ENCODE results near the gene SEMA5A. TPM values are rescaled to one million over a fixed set of nuclear protein-coding genes. Genes with fewer than 3 reads are reported as not detected.

SEMA5A gene
- total and polyA plus RNA-seq, 2 of the 8 experiments (the other 6 are each of a cell fraction or from before 2014, with no cell fraction given): 5.3 to 8.9 TPM

- CTCF ChIA-PET (ENCODE audit: partially characterized antibody): interaction anchor here (0.6 to 1.4 kb wide), 3 partner anchors 17 to 740 kb away, joined by 3 read pairs; no protein-coding TSS in a partner anchor
These were observed 356.2 kb downstream of the SEMA5A start for GRCh38 chr5:9189681-9190080.

More at GRCh38 chr5:9189681-9190080, 356.2 kb downstream of the SEMA5A start:
- no peaks in the 10 kb centered on the region for H4K20me1 ChIP-seq (replicated peaks in 1 of 2; ENCODE audit: control insufficient read depth in 1 of 2, insufficient read depth in 2 of 2, low read length in 2 of 2)
- no peak overlapping the region for H2BK20ac ChIP-seq (ENCODE audit: low read length)
- H3K4me3 ChIP-seq (ENCODE audit: extremely low read depth in 1 of 4, insufficient read depth in 2 of 4, low read depth in 3 of 4, low read length in 4 of 4): no peak overlapping the region
- H4K5ac ChIP-seq (ENCODE audit: insufficient read length, low read depth, low read length): no peak overlapping the region
- H4K8ac ChIP-seq (ENCODE audit: extremely low read depth, insufficient read depth, low read length): no peak overlapping the region
- no peak overlapping the region for H3K9ac ChIP-seq (replicated peaks in 1 of 4; ENCODE audit: extremely low read depth in 1 of 4, low read depth in 3 of 4, low read length in 3 of 4)
- H2BK12ac ChIP-seq (ENCODE audit: low read depth, low read length): no peak overlapping the region
- no peak overlapping the region for H2BK120ac ChIP-seq (replicated peaks; ENCODE audit: low read depth, low read length)
- H3K23ac ChIP-seq (ENCODE audit: insufficient read length): no peak overlapping the region
- H3K18ac ChIP-seq (ENCODE audit: extremely low read depth, low read length): no peak overlapping the region
- FAIRE-seq (no peak), DNase-seq (ENCODE audit: low read depth in 1 of 2, low spot score in 2 of 2) (no peak)
- no peak overlapping the region for H3K4ac ChIP-seq (replicated peaks; ENCODE audit: insufficient read length, low read depth, low read length)
- H3K14ac ChIP-seq (ENCODE audit: insufficient read length): no peak overlapping the region
- 94% methylated on average over 1 of the region's 1 CpG; no CpG with 5 or more reads in 1 of the 2 experiments for WGBS, 2 experiments (ENCODE audit: extremely low coverage in 1 of 2, insufficient coverage in 1 of 2, insufficient read length in 1 of 2, insufficient replicate concordance in 2 of 2, low coverage in 1 of 2, low lambda C conversion rate in 2 of 2, missing lambda C conversion rate in 1 of 2)
- POLR2A ChIA-PET (ENCODE audit: partially characterized antibody): no interaction called here
- TF ChIP-seq CTBP2 (IDR thresholded peaks at IDR 0.05; ENCODE audit: borderline replicate concordance, insufficient read depth, insufficient read length, low read length): no peak
- no peaks in the 10 kb centered on the region for H3K36me3 ChIP-seq (ENCODE audit: control insufficient read depth in 2 of 4, insufficient read depth in 4 of 4, low read length in 3 of 4)
- H3K79me1 ChIP-seq (ENCODE audit: low read depth, low read length): no peaks in the 10 kb centered on the region
- no peaks in the 10 kb centered on the region for H3K23me2 ChIP-seq (ENCODE audit: low read depth, low read length)
- H3K27me3 ChIP-seq (replicated peaks in 1 of 4; ENCODE audit: control insufficient read depth in 3 of 4, extremely low read depth in 1 of 4, insufficient read depth in 3 of 4, low read length in 3 of 4): no peaks in the 10 kb centered on the region
- no peak overlapping the region for H2AFZ ChIP-seq (ENCODE audit: low read length)
- no peaks in the 10 kb centered on the region for H3K79me2 ChIP-seq (ENCODE audit: control insufficient read depth in 1 of 2, insufficient read depth in 2 of 2, low read length in 2 of 2)
- no peak overlapping the region for H4K91ac ChIP-seq (replicated peaks; ENCODE audit: insufficient read length, low read length)
- H2AK5ac ChIP-seq (ENCODE audit: low read depth, low read length): no peak overlapping the region
- no peak overlapping the region for H2BK5ac ChIP-seq (ENCODE audit: low read depth, low read length)
- no peaks in the 10 kb centered on the region for H3K4me1 ChIP-seq (replicated peaks in 1 of 4; ENCODE audit: control insufficient read depth in 3 of 4, insufficient read depth in 4 of 4, low read length in 3 of 4)
- no peaks in the 10 kb centered on the region for H3K9me3 ChIP-seq (ENCODE audit: insufficient read depth in 2 of 2, low read depth in 1 of 2, low read length in 1 of 2)
- H3K56ac ChIP-seq (replicated peaks; ENCODE audit: insufficient read length, low read depth, low read length): no peak overlapping the region
- H2BK15ac ChIP-seq (ENCODE audit: low read length): no peak overlapping the region
- H3K27ac ChIP-seq (ENCODE audit: low read depth, low read length): no peak overlapping the region
- H3K4me2 ChIP-seq (ENCODE audit: insufficient read depth in 1 of 2, low read depth in 2 of 2, low read length in 2 of 2): no peak overlapping the region

Measured in H1 (cell line).